HEK293 (cell line): ENCODE data around the gene SLC26A8.
"Not testable (repeated sequence)": the region's sequence is repeated elsewhere in the genome, so short reads cannot be mapped to it uniquely, and the experiment has no call there.

Experiments used
- CTCF ChIA-PET: fragments of 350-600 bp; formaldehyde crosslinking; extraction: SDS; loops from one replicate; lab custom pipeline; 2021; ENCODE audit warnings: antibody characterized with exemption; lab: Yijun Ruan, JAX
- POLR2A ChIA-PET: fragments of 300-600 bp; formaldehyde crosslinking; extraction: SDS; loops from one replicate; lab custom pipeline; 2020; ENCODE audit warnings: antibody characterized with exemption, inconsistent platforms; lab: Yijun Ruan, JAX
- H3K27ac ChIP-seq: fragments of 200-500 bp; sonication (Bioruptor generic); 2 replicates; pipeline ENCODE4 v1.5.1; 2014; ENCODE audit warnings: low read depth, low read length, control low read depth, inconsistent platforms; ENCODE audit errors: extremely low read depth
- H3K36me3 ChIP-seq, 2 experiments: fragments of 200-500 bp in 1 of 2; sonication (Bioruptor generic) in 1 of 2; 1 replicate in 1 of 2; 2 replicates in 1 of 2; pipeline ENCODE4 v1.5.1; 2014 to 2017; ENCODE audit warnings: inconsistent platforms in 2 of 2, low read length in 2 of 2; ENCODE audit not compliant: control insufficient read depth in 2 of 2, insufficient read depth in 1 of 2
- H3K4me1 ChIP-seq: fragments of 200-500 bp; sonication (Bioruptor generic); 2 replicates; pipeline ENCODE4 v1.5.1; 2014; ENCODE audit warnings: mild to moderate bottlenecking, low read length, inconsistent platforms; ENCODE audit not compliant: control insufficient read depth, insufficient read depth
- H3K4me3 ChIP-seq: 2 replicates; pipeline ENCODE4 v1.5.1; 2011; ENCODE audit warnings: low read depth, mild to moderate bottlenecking, control low read depth, low read length, moderate library complexity
- H3K9me3 ChIP-seq: fragments of 200-500 bp; sonication (Bioruptor generic); 2 replicates; pipeline ENCODE4 v1.5.1; 2014; ENCODE audit warnings: low read depth, low read length, inconsistent platforms; ENCODE audit not compliant: control insufficient read depth, insufficient read depth
- IKZF3 ChIP-seq: fragments of 450-650 bp; IDR thresholded peaks from 2 replicates; pipeline ENCODE4 v1.5.0; 2018; ENCODE audit warnings: missing biosample characterization, mild to moderate bottlenecking, missing genetic modification characterization, moderate library complexity
- MEIS1 ChIP-seq: sonication (generic); formaldehyde crosslinking; IDR thresholded peaks from 2 replicates; pipeline ENCODE4 v1.8.1; 2022; ENCODE audit warnings: missing genetic modification reagents, mild to moderate bottlenecking, borderline replicate concordance
- PRDM1 ChIP-seq: fragments of 450-650 bp; formaldehyde crosslinking; IDR thresholded peaks from 2 replicates; pipeline ENCODE4; 2016; ENCODE audit warnings: missing biosample characterization, missing genetic modification characterization
- YY2 ChIP-seq: fragments of 450-650 bp; formaldehyde crosslinking; IDR thresholded peaks from 2 replicates; pipeline ENCODE4 v1.5.1; 2016; ENCODE audit warnings: missing biosample characterization, missing genetic modification characterization
- ZBTB7A ChIP-seq: fragments of 450-650 bp; formaldehyde crosslinking; IDR thresholded peaks from 2 replicates; pipeline ENCODE4 v1.5.1; 2016; ENCODE audit warnings: low read depth, missing biosample characterization, missing genetic modification characterization
- ZNF19 ChIP-seq: fragments of 450-650 bp; formaldehyde crosslinking; IDR thresholded peaks from 2 replicates; pipeline ENCODE4; 2016; ENCODE audit warnings: missing biosample characterization, missing genetic modification characterization, low read depth
- ZNF23 ChIP-seq: fragments of 450-650 bp; formaldehyde crosslinking; IDR thresholded peaks from 2 replicates; pipeline ENCODE4 v1.5.1; 2016; ENCODE audit warnings: missing biosample characterization, missing genetic modification characterization, borderline replicate concordance
- ZNF341 ChIP-seq: fragments of 450-650 bp; formaldehyde crosslinking; IDR thresholded peaks from 2 replicates; pipeline ENCODE4; 2016; ENCODE audit warnings: low read depth, missing biosample characterization, missing genetic modification characterization
- ZNF394 ChIP-seq: fragments of 450-650 bp; formaldehyde crosslinking; IDR thresholded peaks from 2 replicates; pipeline ENCODE4 v1.5.1; 2016; ENCODE audit warnings: missing biosample characterization, missing genetic modification characterization, mild to moderate bottlenecking, moderate library complexity, borderline replicate concordance
- ZNF426 ChIP-seq: fragments of 450-650 bp; formaldehyde crosslinking; IDR thresholded peaks from 2 replicates; pipeline ENCODE4 v1.5.1; 2017; ENCODE audit warnings: missing biosample characterization, missing genetic modification characterization, mild to moderate bottlenecking, inconsistent platforms, moderate library complexity
- ZNF433 ChIP-seq: fragments of 450-650 bp; formaldehyde crosslinking; IDR thresholded peaks from 2 replicates; pipeline ENCODE4 v1.5.1; 2016; ENCODE audit warnings: missing biosample characterization, missing genetic modification characterization, low read depth
- ZNF510 ChIP-seq: fragments of 450-650 bp; formaldehyde crosslinking; IDR thresholded peaks from 2 replicates; pipeline ENCODE4 v1.5.1; 2018; ENCODE audit warnings: mild to moderate bottlenecking, missing genetic modification characterization, missing biosample characterization; ENCODE audit not compliant: insufficient replicate concordance
- ZNF560 ChIP-seq: fragments of 450-650 bp; formaldehyde crosslinking; IDR thresholded peaks from 2 replicates; pipeline ENCODE4 v1.5.1; 2017; ENCODE audit warnings: missing biosample characterization, missing genetic modification characterization, borderline replicate concordance
- ZNF600 ChIP-seq: fragments of 450-650 bp; formaldehyde crosslinking; IDR thresholded peaks from 2 replicates; pipeline ENCODE4 v1.5.1; 2016; ENCODE audit warnings: missing biosample characterization, missing genetic modification characterization
- ZNF654 ChIP-seq: fragments of 450-650 bp; formaldehyde crosslinking; IDR thresholded peaks from 2 replicates; pipeline ENCODE4 v1.5.1; 2016; ENCODE audit warnings: low read depth, missing biosample characterization, missing genetic modification characterization
- ZNF670 ChIP-seq: fragments of 450-650 bp; formaldehyde crosslinking; IDR thresholded peaks from 2 replicates; pipeline ENCODE4 v1.5.1; 2016; ENCODE audit warnings: missing biosample characterization, missing genetic modification characterization, low read depth
- TF ChIP-seq, protein P1 (sequence below): IDR thresholded peaks from 2 replicates; pipeline ENCODE4 v1.6.1; 2011; ENCODE audit warnings: mild to moderate bottlenecking, low read depth, low read length, borderline replicate concordance
- TF ChIP-seq, protein P2 (sequence below): fragments of 450-650 bp; formaldehyde crosslinking; IDR thresholded peaks from 2 replicates; pipeline ENCODE4 v1.5.1; 2016; ENCODE audit warnings: missing biosample characterization, missing genetic modification characterization
- TF ChIP-seq, protein P3 (sequence below): fragments of 450-650 bp; formaldehyde crosslinking; conservative IDR thresholded peaks from 2 replicates; pipeline ENCODE4 v1.5.1; 2016; ENCODE audit warnings: low read depth, missing biosample characterization, missing genetic modification characterization
- TF ChIP-seq, protein P4 (sequence below): fragments of 450-650 bp; formaldehyde crosslinking; IDR thresholded peaks from 2 replicates; pipeline ENCODE4 v1.5.1; 2017; ENCODE audit warnings: missing biosample characterization, missing genetic modification characterization

The SLC26A8 gene

DNA sequence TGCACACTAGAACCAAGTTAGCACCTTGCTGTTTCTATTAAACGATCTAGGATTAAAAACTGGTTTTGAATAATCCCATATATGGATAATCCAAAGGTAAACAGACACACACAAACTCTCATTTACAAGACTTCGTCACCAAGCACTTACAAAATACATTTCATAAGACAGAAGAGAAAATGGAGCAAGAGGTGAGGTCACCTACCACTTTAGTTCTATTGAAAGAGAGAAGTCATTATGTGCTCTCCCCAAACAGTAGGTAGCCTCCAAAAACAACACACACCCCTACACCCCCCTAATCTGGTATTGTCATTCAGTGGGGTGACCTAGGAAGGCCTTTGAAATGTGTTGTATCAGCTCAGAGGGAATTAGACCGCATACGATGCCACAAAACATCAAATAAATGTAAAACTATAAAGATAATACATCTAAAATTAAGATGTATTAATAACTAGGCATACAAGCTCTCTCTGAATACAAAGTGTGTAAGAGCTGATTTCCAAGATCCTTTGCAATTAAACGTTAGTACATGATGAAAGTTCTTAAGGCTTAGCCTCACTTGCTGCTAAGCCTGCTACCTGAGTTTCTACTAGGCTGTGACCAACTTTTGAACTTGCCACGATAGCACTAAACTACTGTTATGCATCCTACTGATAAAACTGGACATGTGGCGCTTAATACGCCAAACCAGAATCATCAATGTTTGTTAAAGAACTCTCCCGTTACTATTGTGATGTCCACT lies 105.2 kb downstream of the SLC26A8 start (continued):
- TF ChIP-seq, protein P1, sequence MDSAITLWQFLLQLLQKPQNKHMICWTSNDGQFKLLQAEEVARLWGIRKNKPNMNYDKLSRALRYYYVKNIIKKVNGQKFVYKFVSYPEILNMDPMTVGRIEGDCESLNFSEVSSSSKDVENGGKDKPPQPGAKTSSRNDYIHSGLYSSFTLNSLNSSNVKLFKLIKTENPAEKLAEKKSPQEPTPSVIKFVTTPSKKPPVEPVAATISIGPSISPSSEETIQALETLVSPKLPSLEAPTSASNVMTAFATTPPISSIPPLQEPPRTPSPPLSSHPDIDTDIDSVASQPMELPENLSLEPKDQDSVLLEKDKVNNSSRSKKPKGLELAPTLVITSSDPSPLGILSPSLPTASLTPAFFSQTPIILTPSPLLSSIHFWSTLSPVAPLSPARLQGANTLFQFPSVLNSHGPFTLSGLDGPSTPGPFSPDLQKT: no peak
- TF ChIP-seq ZNF19 (no peak), YY2 (tag by site-specific recombination) (no peak), ZNF394 (tag by site-specific recombination) (no peak), ZNF670 (tag by site-specific recombination) (no peak), PRDM1 (peak; percentile 80), IKZF3 (0 out of 2 replicates have a peak, but pooled peaks have one; percentile 20), ZNF23 (tag by site-specific recombination) (no peak), ZBTB7A (no peak), ZNF560 (tag by site-specific recombination) (no peak)

DNA sequence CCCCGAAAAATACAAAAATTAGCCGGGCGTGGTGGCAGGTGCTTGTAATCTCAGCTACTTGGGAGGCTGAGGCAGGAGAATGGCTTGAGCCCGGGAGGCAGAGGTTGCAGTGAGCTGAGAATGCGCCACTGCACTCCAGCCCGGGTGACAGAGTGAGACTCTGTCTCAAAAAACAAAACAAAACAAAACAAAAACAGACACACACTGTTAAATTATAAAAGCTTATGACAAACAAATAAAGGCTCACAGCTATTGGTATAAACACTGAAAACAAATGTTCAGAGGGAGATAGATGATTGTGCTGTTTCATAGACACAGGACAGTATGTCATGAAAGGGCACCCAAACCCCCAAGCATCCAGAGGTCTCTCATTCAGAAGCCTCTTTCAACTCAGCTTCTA lies 107.5 kb downstream of the SLC26A8 start:
- TF ChIP-seq ZNF600 (tag by site-specific recombination) (peak; percentile 33; the same call in 1 of the 2 replicates), ZNF341 (peak; percentile 52)
- TF ChIP-seq, protein P2, sequence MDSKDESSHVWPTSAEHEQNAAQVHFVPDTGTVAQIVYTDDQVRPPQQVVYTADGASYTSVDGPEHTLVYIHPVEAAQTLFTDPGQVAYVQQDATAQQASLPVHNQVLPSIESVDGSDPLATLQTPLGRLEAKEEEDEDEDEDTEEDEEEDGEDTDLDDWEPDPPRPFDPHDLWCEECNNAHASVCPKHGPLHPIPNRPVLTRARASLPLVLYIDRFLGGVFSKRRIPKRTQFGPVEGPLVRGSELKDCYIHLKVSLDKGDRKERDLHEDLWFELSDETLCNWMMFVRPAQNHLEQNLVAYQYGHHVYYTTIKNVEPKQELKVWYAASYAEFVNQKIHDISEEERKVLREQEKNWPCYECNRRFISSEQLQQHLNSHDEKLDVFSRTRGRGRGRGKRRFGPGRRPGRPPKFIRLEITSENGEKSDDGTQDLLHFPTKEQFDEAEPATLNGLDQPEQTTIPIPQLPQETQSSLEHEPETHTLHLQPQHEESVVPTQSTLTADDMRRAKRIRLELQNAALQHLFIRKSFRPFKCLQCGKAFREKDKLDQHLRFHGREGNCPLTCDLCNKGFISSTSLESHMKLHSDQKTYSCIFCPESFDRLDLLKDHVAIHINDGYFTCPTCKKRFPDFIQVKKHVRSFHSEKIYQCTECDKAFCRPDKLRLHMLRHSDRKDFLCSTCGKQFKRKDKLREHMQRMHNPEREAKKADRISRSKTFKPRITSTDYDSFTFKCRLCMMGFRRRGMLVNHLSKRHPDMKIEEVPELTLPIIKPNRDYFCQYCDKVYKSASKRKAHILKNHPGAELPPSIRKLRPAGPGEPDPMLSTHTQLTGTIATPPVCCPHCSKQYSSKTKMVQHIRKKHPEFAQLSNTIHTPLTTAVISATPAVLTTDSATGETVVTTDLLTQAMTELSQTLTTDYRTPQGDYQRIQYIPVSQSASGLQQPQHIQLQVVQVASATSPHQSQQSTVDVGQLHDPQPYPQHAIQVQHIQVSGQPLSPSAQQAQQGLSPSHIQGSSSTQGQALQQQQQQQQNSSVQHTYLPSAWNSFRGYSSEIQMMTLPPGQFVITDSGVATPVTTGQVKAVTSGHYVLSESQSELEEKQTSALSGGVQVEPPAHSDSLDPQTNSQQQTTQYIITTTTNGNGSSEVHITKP (tag by site-specific recombination): peak; percentile 90
- Histone ChIP-seq H3K4me1 (peaks cover 11% of the 10 kb centered on the region), H3K36me3 (peaks cover 51 to 58% of the 10 kb centered on the region in 2 experiments)
- H3K4me3 ChIP-seq, H3K9me3 ChIP-seq, H3K27ac ChIP-seq: not testable (repeated sequence)
- POLR2A ChIA-PET: interaction anchor here (0.6 to 0.8 kb wide), 2 partner anchors 111 to 1068 kb away, joined by 3 to 7 read pairs; partner anchors contain the start of gene MAPK14
- CTCF ChIA-PET: interaction anchor here (0.6 to 1.3 kb wide), 5 partner anchors 161 to 1099 kb away, joined by 3 to 5 read pairs (median 3); no protein-coding TSS in a partner anchor

DNA sequence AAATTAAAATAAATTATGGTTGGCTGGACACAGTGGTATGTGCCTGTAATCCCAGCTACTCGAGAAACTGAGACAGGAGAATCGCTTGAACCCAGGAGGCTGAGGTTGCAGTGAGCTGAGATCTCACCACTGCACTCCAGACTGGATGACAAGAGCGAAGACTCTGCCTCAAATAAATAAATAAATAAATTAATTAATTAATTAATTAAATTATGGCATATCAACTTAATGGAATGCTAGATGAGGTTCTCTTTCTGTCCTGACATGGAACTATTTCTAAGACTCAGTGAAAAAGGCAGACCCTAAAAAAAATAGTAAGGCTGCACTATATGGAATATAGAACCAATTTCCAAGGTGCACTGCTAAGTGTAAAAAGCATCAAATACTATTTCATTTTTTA lies 108.4 kb downstream of the SLC26A8 start:
- peaks cover 11% of the 10 kb centered on the region for H3K4me1 ChIP-seq
- CTCF ChIA-PET: interaction anchor here (0.6 to 1.3 kb wide), 4 partner anchors 24 to 180 kb away, joined by 3 to 5 read pairs (median 4); no protein-coding TSS in a partner anchor
- no peak overlapping the region for H3K4me3 ChIP-seq
- POLR2A ChIA-PET: interaction anchor here (0.8 kb wide), 1 partner anchor 112 kb away, joined by 3 read pairs; the partner anchor contains the start of gene MAPK14
- H3K27ac ChIP-seq: no peak overlapping the region
- no peaks in the 10 kb centered on the region for H3K9me3 ChIP-seq
- peaks cover 57 to 67% of the 10 kb centered on the region in 2 experiments for H3K36me3 ChIP-seq
- TF ChIP-seq ZNF654: peak; percentile 8; the same call in 1 of the 2 replicates
- peak; percentile 82 for TF ChIP-seq ZNF394 (tag by site-specific recombination)
- TF ChIP-seq MEIS1 (CRISPR knock-in tag): no peak
- TF ChIP-seq, protein P3, sequence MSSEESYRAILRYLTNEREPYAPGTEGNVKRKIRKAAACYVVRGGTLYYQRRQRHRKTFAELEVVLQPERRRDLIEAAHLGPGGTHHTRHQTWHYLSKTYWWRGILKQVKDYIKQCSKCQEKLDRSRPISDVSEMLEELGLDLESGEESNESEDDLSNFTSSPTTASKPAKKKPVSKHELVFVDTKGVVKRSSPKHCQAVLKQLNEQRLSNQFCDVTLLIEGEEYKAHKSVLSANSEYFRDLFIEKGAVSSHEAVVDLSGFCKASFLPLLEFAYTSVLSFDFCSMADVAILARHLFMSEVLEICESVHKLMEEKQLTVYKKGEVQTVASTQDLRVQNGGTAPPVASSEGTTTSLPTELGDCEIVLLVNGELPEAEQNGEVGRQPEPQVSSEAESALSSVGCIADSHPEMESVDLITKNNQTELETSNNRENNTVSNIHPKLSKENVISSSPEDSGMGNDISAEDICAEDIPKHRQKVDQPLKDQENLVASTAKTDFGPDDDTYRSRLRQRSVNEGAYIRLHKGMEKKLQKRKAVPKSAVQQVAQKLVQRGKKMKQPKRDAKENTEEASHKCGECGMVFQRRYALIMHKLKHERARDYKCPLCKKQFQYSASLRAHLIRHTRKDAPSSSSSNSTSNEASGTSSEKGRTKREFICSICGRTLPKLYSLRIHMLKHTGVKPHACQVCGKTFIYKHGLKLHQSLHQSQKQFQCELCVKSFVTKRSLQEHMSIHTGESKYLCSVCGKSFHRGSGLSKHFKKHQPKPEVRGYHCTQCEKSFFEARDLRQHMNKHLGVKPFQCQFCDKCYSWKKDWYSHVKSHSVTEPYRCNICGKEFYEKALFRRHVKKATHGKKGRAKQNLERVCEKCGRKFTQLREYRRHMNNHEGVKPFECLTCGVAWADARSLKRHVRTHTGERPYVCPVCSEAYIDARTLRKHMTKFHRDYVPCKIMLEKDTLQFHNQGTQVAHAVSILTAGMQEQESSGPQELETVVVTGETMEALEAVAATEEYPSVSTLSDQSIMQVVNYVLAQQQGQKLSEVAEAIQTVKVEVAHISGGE: peak; percentile 51
- peak; percentile 64 for TF ChIP-seq ZNF426
- TF ChIP-seq ZNF433 (tag by site-specific recombination): 0 out of 2 replicates have a peak, but pooled peaks have one; percentile 35
- TF ChIP-seq ZNF510 (tag by site-specific recombination): no peak
- TF ChIP-seq, protein P4, sequence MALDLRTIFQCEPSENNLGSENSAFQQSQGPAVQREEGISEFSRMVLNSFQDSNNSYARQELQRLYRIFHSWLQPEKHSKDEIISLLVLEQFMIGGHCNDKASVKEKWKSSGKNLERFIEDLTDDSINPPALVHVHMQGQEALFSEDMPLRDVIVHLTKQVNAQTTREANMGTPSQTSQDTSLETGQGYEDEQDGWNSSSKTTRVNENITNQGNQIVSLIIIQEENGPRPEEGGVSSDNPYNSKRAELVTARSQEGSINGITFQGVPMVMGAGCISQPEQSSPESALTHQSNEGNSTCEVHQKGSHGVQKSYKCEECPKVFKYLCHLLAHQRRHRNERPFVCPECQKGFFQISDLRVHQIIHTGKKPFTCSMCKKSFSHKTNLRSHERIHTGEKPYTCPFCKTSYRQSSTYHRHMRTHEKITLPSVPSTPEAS (tag by site-specific recombination): peak; percentile 46
